ENCODE results near the gene POMT1. TPM values are rescaled to one million over a fixed set of nuclear protein-coding genes. Genes with fewer than 3 reads are reported as not detected.
"Not testable (repeated sequence)": the region's sequence is repeated elsewhere in the genome, so short reads cannot be mapped to it uniquely, and the experiment has no call there.

Gene POMT1
- total RNA-seq, 2 donors from 2014 or later, result 36.5 to 59.5 TPM

- H3K27ac ChIP-seq, result peak overlapping the region in 1 of 2 donors; percentile 52
- peaks cover 9% of the 10 kb centered on the region for H3K4me1 ChIP-seq (replicated peaks)
- no peaks in the 10 kb centered on the region for H3K9me3 ChIP-seq
- intact Hi-C loops (cut with DNase I), result no loop called here
- peaks cover 13 to 33% of the 10 kb centered on the region in 2 donors for H3K36me3 ChIP-seq
- H3K27me3 ChIP-seq (replicated peaks; ENCODE audit: insufficient read depth), result no peaks in the 10 kb centered on the region
- DNase-seq (ENCODE audit: low spot score), result peak; percentile 71
- peak; percentile 76 for TF ChIP-seq POLR2AphosphoS5 (IDR thresholded peaks at IDR 0.05)
- TF ChIP-seq POLR2A (IDR thresholded peaks at IDR 0.05), result no peak
- no peak overlapping the region for H3K4me3 ChIP-seq
- WGBS, result 53% methylated on average over 6 of the region's 6 CpGs
Observed at GRCh38 chr9:131469356-131469755, 33.4 kb upstream of the POMT1 start.

GRCh38 chr9:131469951-131470350 is 32.8 kb upstream of the POMT1 start:
- H3K9me3 ChIP-seq, result no peaks in the 10 kb centered on the region
- intact Hi-C loops (cut with DNase I), result loop anchor here (10.0 kb wide), 1 partner anchor 115 kb away; no protein-coding TSS in a partner anchor
- H3K27me3 ChIP-seq (replicated peaks; ENCODE audit: insufficient read depth), result no peaks in the 10 kb centered on the region
- WGBS, result 93% methylated on average over 16 of the region's 16 CpGs
- no peak for TF ChIP-seq POLR2A (IDR thresholded peaks at IDR 0.05)
- no peak for TF ChIP-seq POLR2AphosphoS5 (IDR thresholded peaks at IDR 0.05)
- TF ChIP-seq CTCF (IDR thresholded peaks at IDR 0.05), result no peak
- H3K36me3 ChIP-seq, result peaks cover 13 to 33% of the 10 kb centered on the region in 2 donors
- peaks cover 9% of the 10 kb centered on the region for H3K4me1 ChIP-seq (replicated peaks)
- no peak for DNase-seq (ENCODE audit: low spot score)
- peak overlapping the region in 1 of 2 donors; percentile 52 for H3K27ac ChIP-seq
- H3K4me3 ChIP-seq, result no peak overlapping the region

- no peak overlapping the region for H3K27ac ChIP-seq
- no peak for DNase-seq (ENCODE audit: low spot score)
- TF ChIP-seq POLR2AphosphoS5 (IDR thresholded peaks at IDR 0.05) (no peak), POLR2A (IDR thresholded peaks at IDR 0.05) (no peak), CTCF (IDR thresholded peaks at IDR 0.05) (no peak)
- 96% methylated on average over 12 of the region's 12 CpGs for WGBS
- peaks cover 10 to 38% of the 10 kb centered on the region in 2 donors for H3K36me3 ChIP-seq
- H3K27me3 ChIP-seq (replicated peaks; ENCODE audit: insufficient read depth), result no peaks in the 10 kb centered on the region
- intact Hi-C loops (cut with DNase I), result loop anchor here (10.0 kb wide), 1 partner anchor 116 kb away; no protein-coding TSS in a partner anchor
- no peaks in the 10 kb centered on the region for H3K9me3 ChIP-seq
- H3K4me1 ChIP-seq (replicated peaks), result peaks cover 9% of the 10 kb centered on the region
- no peak overlapping the region for H3K4me3 ChIP-seq
Observed at GRCh38 chr9:131470581-131470991, 32.1 kb upstream of the POMT1 start.

GRCh38 chr9:131472085-131472484 is 30.6 kb upstream of the POMT1 start:
- not testable (repeated sequence) for H3K4me3 ChIP-seq; H3K27ac ChIP-seq; H3K4me1 ChIP-seq (replicated peaks); H3K27me3 ChIP-seq (replicated peaks; ENCODE audit: insufficient read depth); H3K9me3 ChIP-seq; DNase-seq (ENCODE audit: low spot score)
- intact Hi-C loops (cut with DNase I), result loop anchor here (10.0 kb wide), 1 partner anchor 117 kb away; no protein-coding TSS in a partner anchor
- H3K36me3 ChIP-seq, result peaks cover 13 to 53% of the 10 kb centered on the region in 2 donors
- 97% methylated on average over 5 of the region's 5 CpGs for WGBS

GRCh38 chr9:131473198-131473885 is 29.4 kb upstream of the POMT1 start:
- DNase-seq (ENCODE audit: low spot score), result no peak
- WGBS, result 90% methylated on average over 9 of the region's 9 CpGs
- intact Hi-C loops (cut with DNase I), result loop anchor here (10.0 kb wide), 1 partner anchor 119 kb away; no protein-coding TSS in a partner anchor
- Histone ChIP-seq H3K27me3 (replicated peaks; ENCODE audit: insufficient read depth) (no peaks in the 10 kb centered on the region), H3K9me3 (no peaks in the 10 kb centered on the region), H3K27ac (no peak overlapping the region), H3K4me1 (replicated peaks) (no peaks in the 10 kb centered on the region), H3K36me3 (peaks cover 16 to 63% of the 10 kb centered on the region in 2 donors), H3K4me3 (no peak overlapping the region)
- TF ChIP-seq POLR2AphosphoS5 (IDR thresholded peaks at IDR 0.05) (no peak), POLR2A (IDR thresholded peaks at IDR 0.05) (no peak), CTCF (IDR thresholded peaks at IDR 0.05) (no peak)
